GM21526 (cell line): Measurements from ENCODE around the gene FAM83D.

Experiments
- ATAC-seq: cut with Tn5 transposase; IDR thresholded peaks from one replicate; pipeline ENCODE4 v1.9.1; 2021; ENCODE audit warnings: moderate library complexity; ENCODE audit not compliant: unreplicated experiment, low FRiP score

The FAM83D gene

GRCh38 chr20:38926142-38926933 lies at the start of gene FAM83D:
Gene FAM83D (plus strand): TSS chr20:38926417. CDS start chr20:38926443, 26 bp downstream.
- ATAC-seq = peak; percentile 80

DNA sequence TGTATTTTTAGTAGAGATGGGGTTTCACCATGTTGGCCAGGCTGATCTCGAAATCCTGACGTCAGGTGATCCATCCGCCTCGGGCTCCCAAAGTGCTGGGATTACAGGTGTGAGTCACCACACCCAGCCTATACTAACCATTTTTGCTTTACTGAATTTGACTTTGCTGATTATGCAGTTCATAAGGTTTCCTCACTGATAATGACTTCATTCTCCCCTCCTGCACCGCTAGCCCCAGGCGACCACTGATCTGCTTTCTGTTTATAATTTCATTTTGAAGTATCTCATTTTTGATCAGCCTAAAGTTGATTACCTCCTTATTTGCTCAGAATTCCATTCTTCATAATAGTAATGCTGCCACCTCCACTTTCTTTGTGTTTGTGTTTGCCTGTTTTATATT lies 48.7 kb upstream of the FAM83D start:
- ATAC-seq = no peak

DNA sequence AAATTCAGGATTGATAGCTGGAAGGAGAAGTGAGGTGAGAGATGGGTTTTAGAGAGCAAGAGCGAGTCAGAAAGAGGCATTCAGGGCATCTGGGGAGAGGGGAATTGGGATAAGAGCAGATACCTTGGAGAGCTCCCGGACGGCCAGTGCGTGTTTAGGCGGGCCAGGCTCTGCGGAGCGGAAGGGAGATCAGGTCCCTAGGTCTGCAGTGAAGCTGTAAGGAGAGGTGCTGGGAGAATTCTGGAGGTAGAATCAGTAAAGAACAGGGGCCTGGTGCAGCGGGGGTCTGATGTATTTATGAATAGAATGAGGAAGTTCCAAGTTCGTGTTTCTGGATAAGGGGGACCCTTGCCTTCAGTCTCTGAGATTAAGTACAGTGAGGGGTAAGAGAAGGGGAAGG lies 47.4 kb upstream of the FAM83D start:
- ATAC-seq = no peak

- no peak for ATAC-seq
These were observed 45.1 kb upstream of the FAM83D start for GRCh38 chr20:38880952-38881735.

GRCh38 chr20:38881806-38882440 lies 44.3 kb upstream of the FAM83D start:
- ATAC-seq = no peak

GRCh38 chr20:38882600-38882999 lies 43.6 kb upstream of the FAM83D start:
- no peak for ATAC-seq

GRCh38 chr20:38883081-38883980 lies 42.9 kb upstream of the FAM83D start:
- no peak for ATAC-seq

DNA sequence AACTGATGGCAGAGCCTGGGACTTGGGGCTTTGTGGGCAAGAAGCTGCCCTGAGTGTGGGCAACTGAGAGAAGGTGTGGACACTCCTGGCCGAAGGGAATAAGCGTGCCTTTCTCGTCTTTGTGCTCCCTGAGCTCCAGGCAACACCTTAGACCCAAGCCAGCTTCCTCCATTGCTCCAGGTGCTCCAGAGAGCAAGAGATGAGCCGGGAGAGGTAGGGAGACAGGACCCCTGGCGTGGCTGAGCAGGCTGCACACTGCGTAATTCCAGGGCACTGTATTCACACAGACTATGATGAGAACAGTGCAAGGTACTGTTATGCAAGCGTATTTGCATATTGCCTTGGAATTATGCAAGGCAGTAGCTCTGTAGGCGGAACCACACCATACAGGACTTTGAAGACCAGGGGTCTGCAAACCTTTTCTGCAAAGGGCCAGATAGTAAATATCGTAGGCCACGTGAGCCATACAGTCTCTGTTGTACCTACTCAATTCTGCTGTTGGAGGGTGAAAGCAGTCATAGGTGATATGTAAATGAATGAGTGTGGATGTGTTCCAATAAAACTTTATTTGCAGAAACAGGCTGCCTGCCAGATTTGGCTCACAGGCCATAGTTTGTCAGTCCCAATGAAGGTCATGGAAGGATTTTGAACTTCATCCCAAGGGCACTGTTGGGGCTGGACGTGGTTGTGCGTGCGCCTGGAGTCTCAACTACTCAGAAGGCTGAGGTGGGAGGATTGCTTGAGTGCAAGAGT lies 42.1 kb upstream of the FAM83D start:
- no peak for ATAC-seq

GRCh38 chr20:38885357-38885756 lies 40.9 kb upstream of the FAM83D start:
- no peak for ATAC-seq

GRCh38 chr20:38888059-38888831 lies 38.0 kb upstream of the FAM83D start:
- ATAC-seq = no peak

DNA sequence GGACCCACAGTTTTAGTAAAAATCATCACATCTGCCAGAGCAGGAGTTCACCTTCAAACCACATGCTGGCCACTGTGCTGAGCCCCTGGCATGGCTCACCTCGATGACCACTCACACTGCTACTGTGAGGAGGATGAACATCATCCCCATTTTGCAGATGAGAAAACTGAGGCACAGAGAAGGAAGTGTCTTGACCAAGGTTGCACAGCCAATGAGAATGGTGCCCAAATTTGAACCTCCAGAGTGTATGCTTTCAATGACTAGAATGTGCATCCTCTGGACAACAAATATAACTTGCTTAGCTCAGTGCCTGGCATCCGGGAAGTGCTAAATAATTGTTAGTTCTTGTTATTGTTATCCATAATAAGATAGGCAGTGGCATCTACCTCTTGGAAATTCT lies 37.2 kb upstream of the FAM83D start:
- no peak for ATAC-seq

- ATAC-seq = no peak
These were observed 36.3 kb upstream of the FAM83D start for GRCh38 chr20:38889792-38890496.

DNA sequence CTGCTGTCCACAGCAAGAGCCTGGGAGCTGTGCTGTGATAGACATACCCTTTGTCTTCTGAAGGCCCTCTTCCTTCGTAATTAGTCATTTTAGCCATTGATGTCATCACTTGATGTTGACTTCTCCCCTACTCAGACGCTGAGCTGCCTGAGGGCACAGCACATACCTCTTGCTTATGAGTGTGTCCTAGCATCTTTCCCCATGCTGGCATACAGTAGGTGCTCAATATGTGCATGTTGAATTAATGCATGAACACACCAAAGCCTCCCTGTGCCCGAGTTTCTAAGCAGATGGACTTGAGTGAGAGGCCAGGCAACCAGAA lies 35.8 kb upstream of the FAM83D start:
- no peak for ATAC-seq

GRCh38 chr20:38892091-38892981 lies 33.9 kb upstream of the FAM83D start:
- peak; percentile 45 for ATAC-seq

GRCh38 chr20:38893056-38893564 lies 33.1 kb upstream of the FAM83D start:
- ATAC-seq = peak; percentile 14

DNA sequence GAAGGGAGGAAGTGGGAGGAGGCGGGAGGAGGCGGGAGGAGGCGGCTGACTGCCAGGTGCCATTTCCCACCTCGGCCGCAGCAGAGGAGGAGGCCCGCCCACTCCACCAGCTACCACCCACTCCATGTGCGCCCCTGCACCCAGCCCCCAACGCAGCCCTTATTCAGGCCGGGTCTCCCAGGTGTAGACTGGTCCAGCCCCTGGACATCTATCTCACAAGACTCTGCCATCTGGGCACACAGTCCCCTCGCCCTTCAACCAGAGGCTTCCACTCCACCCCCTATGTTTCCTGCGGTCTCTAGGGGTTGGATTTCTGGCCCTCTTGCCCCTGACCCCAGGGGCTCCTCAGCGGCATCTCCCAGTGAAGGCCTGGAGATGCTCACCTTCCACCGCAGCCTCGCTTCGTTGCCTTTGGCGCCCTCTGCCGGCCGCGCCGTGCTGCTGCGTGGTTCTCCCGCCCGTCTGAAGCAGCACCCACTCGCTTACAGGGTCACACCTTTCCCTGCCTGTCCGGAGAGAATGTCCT lies 32.6 kb upstream of the FAM83D start:
- peak; percentile 52 for ATAC-seq
